ENCODE results near the gene IFRD1. TPM values are rescaled to one million over a fixed set of nuclear protein-coding genes. Genes with fewer than 3 reads are reported as not detected.

The IFRD1 gene
- total RNA-seq, 1 experiment from 2014 or later = 73.4 TPM

- ATAC-seq (no peak), DNase-seq (no peak)
- Histone ChIP-seq H3K4me3 (ENCODE audit: low read length) (no peak overlapping the region), H3K27ac (ENCODE audit: low read length) (no peak overlapping the region), H3K9ac (ENCODE audit: low read length) (no peak overlapping the region), H3K4me2 (ENCODE audit: low read length) (no peak overlapping the region), H4K20me1 (ENCODE audit: low read length) (no peaks in the 10 kb centered on the region; the same call in 1 of the 2 replicates), H3K9me3 (ENCODE audit: low read length) (no peaks in the 10 kb centered on the region), H3F3A (ENCODE audit: low read length, unreplicated experiment) (peaks cover 15% of the 10 kb centered on the region), H3K4me1 (ENCODE audit: insufficient read depth, low read length) (peaks cover 37% of the 10 kb centered on the region), H3K9me2 (replicated peaks; ENCODE audit: low read length) (no peaks in the 10 kb centered on the region), H3K36me3 (ENCODE audit: low read depth, low read length) (no peaks in the 10 kb centered on the region), H2AFZ (ENCODE audit: low read length) (no peak overlapping the region), H3K27me3 (ENCODE audit: low read length) (no peaks in the 10 kb centered on the region), H3K79me2 (ENCODE audit: low read length) (no peaks in the 10 kb centered on the region)
- ChIA-PET CTCF (no interaction called here), POLR2A (ENCODE audit: unreplicated experiment) (no interaction called here)
- intact Hi-C loops (cut with micrococcal nuclease) = no loop called here
- no peak for TF ChIP-seq EZH2phosphoT487 (IDR thresholded peaks at IDR 0.05; ENCODE audit: borderline replicate concordance, low read length)
- TF ChIP-seq EZH2 (IDR thresholded peaks at IDR 0.05; ENCODE audit: low read length, unreplicated experiment) = no peak
- no peak for TF ChIP-seq CTCF (conservative IDR thresholded peaks at IDR 0.05; ENCODE audit: low read depth, low read length)
- BruUV-seq (replicated peaks) = no TSS peak
These were observed 35.5 kb downstream of the IFRD1 start for GRCh38 chr7:112485766-112486165.

- H3K4me2 ChIP-seq (ENCODE audit: low read length) = no peak overlapping the region
- CTCF ChIA-PET = no interaction called here
- DNase-seq = no peak
- H3K4me3 ChIP-seq (ENCODE audit: low read length) = no peak overlapping the region
- POLR2A ChIA-PET (ENCODE audit: unreplicated experiment) = no interaction called here
- H3K4me1 ChIP-seq (ENCODE audit: insufficient read depth, low read length) = peaks cover 20% of the 10 kb centered on the region
- H3K36me3 ChIP-seq (ENCODE audit: low read depth, low read length) = no peaks in the 10 kb centered on the region
- no peaks in the 10 kb centered on the region for H3K79me2 ChIP-seq (ENCODE audit: low read length)
- no peak overlapping the region for H3K9ac ChIP-seq (ENCODE audit: low read length)
- ATAC-seq = no peak
- no peaks in the 10 kb centered on the region for H4K20me1 ChIP-seq (ENCODE audit: low read length)
- BruUV-seq (replicated peaks) = no TSS peak
- no peaks in the 10 kb centered on the region for H3K9me2 ChIP-seq (replicated peaks; ENCODE audit: low read length)
- no peak overlapping the region for H3K27ac ChIP-seq (ENCODE audit: low read length)
- H3K9me3 ChIP-seq (ENCODE audit: low read length) = no peaks in the 10 kb centered on the region
- intact Hi-C loops (cut with micrococcal nuclease) = no loop called here
- no peak overlapping the region for H2AFZ ChIP-seq (ENCODE audit: low read length)
- TF ChIP-seq CTCF (conservative IDR thresholded peaks at IDR 0.05; ENCODE audit: low read depth, low read length) (no peak), EZH2 (IDR thresholded peaks at IDR 0.05; ENCODE audit: low read length, unreplicated experiment) (no peak), EZH2phosphoT487 (IDR thresholded peaks at IDR 0.05; ENCODE audit: borderline replicate concordance, low read length) (no peak)
- H3K27me3 ChIP-seq (ENCODE audit: low read length) = no peaks in the 10 kb centered on the region
- peaks cover 4% of the 10 kb centered on the region for H3F3A ChIP-seq (ENCODE audit: low read length, unreplicated experiment)
These were observed 37.4 kb downstream of the IFRD1 start for GRCh38 chr7:112487457-112488263.

- Histone ChIP-seq H3K4me2 (ENCODE audit: low read length) (no peak overlapping the region), H3K9ac (ENCODE audit: low read length) (no peak overlapping the region), H2AFZ (ENCODE audit: low read length) (no peak overlapping the region), H3K36me3 (ENCODE audit: low read depth, low read length) (no peaks in the 10 kb centered on the region), H3K4me3 (ENCODE audit: low read length) (no peak overlapping the region), H3K27ac (ENCODE audit: low read length) (no peak overlapping the region), H3K4me1 (ENCODE audit: insufficient read depth, low read length) (peaks cover 15% of the 10 kb centered on the region), H3K27me3 (ENCODE audit: low read length) (no peaks in the 10 kb centered on the region), H3F3A (ENCODE audit: low read length, unreplicated experiment) (peaks cover 4% of the 10 kb centered on the region), H3K9me2 (replicated peaks; ENCODE audit: low read length) (no peaks in the 10 kb centered on the region), H3K9me3 (ENCODE audit: low read length) (no peaks in the 10 kb centered on the region), H4K20me1 (ENCODE audit: low read length) (no peaks in the 10 kb centered on the region), H3K79me2 (ENCODE audit: low read length) (no peaks in the 10 kb centered on the region)
- no TSS peak for BruUV-seq (replicated peaks)
- CTCF ChIA-PET = no interaction called here
- DNase-seq (no peak), ATAC-seq (no peak)
- POLR2A ChIA-PET (ENCODE audit: unreplicated experiment) = no interaction called here
- TF ChIP-seq CTCF (conservative IDR thresholded peaks at IDR 0.05; ENCODE audit: low read depth, low read length) (no peak), EZH2phosphoT487 (IDR thresholded peaks at IDR 0.05; ENCODE audit: borderline replicate concordance, low read length) (no peak), EZH2 (IDR thresholded peaks at IDR 0.05; ENCODE audit: low read length, unreplicated experiment) (no peak)
- intact Hi-C loops (cut with micrococcal nuclease) = no loop called here
These were observed 37.9 kb downstream of the IFRD1 start for GRCh38 chr7:112488264-112488552.

All from PC-3 (cell line).